ENCODE data around the gene KDM2B.

DNA sequence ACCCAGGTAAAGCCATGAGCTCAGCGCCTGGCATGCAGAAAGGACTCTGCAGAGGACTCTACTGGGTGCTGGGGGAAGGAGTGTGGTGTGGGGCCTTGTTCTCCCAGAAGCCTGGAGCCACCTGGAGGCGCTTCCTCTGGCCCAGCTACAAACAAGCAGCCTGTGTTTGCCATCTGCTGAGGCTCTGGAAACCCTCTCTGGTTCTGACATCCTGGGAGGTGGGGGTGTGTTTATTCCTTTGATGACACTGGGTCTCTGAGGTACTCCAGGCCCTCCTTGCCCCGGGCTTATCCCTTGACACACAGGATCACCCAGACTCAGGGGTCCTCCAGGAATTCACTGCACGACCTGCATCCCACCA lies 136.0 kb downstream of the KDM2B start:
- TF ChIP-seq, protein P1, sequence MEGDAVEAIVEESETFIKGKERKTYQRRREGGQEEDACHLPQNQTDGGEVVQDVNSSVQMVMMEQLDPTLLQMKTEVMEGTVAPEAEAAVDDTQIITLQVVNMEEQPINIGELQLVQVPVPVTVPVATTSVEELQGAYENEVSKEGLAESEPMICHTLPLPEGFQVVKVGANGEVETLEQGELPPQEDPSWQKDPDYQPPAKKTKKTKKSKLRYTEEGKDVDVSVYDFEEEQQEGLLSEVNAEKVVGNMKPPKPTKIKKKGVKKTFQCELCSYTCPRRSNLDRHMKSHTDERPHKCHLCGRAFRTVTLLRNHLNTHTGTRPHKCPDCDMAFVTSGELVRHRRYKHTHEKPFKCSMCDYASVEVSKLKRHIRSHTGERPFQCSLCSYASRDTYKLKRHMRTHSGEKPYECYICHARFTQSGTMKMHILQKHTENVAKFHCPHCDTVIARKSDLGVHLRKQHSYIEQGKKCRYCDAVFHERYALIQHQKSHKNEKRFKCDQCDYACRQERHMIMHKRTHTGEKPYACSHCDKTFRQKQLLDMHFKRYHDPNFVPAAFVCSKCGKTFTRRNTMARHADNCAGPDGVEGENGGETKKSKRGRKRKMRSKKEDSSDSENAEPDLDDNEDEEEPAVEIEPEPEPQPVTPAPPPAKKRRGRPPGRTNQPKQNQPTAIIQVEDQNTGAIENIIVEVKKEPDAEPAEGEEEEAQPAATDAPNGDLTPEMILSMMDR (conservative IDR thresholded peaks at IDR 0.05 in 1 of 2, IDR thresholded peaks at IDR 0.05 in 1 of 2; ENCODE audit: extremely low read depth in 1 of 2, insufficient read depth in 1 of 2, low read depth in 1 of 2, low read length in 2 of 2): no peak
- TF ChIP-seq EZH2 (IDR thresholded peaks at IDR 0.05; ENCODE audit: borderline replicate concordance, low read length): no peak
